OCI-LY3 (cell line): ENCODE data around the gene ARHGAP29.

Source experiments
- CTCF ChIP-seq: fragments of 200-600, 300-600 bp; sonication (generic); IDR thresholded peaks from 2 replicates; pipeline ENCODE4 v1.5.1; 2014; ENCODE audit warnings: antibody characterized with exemption, low read length, low read depth
- EZH2phosphoT487 ChIP-seq: fragments of 200-600 bp; shearing (Covaris generic); IDR thresholded peaks from 2 replicates; pipeline ENCODE4 v1.6.1; 2018; ENCODE audit warnings: antibody characterized with exemption, mixed run types, low read depth

GRCh38 chr1:94143173-94143808 is 94.1 kb downstream of the ARHGAP29 start:
- TF ChIP-seq CTCF (no peak), EZH2phosphoT487 (no peak)
